Transverse colon (tissue), 4 donors: Measurements from ENCODE around the gene HID1.

ENCODE experiments used
- CTCF ChIP-seq, 5 experiments: fragments of 200-600 bp in 3 of 5; fragments of 450-650 bp in 2 of 5; sonication (generic) in 3 of 5; IDR thresholded peaks; 1 replicate in 2 of 5; 2 replicates in 3 of 5; pipeline ENCODE4 v1.5.1; 2016 to 2017; ENCODE audit warnings: antibody characterized with exemption in 5 of 5, inconsistent platforms in 3 of 5, mild to moderate bottlenecking in 2 of 5, moderate library complexity in 1 of 5
- EP300 ChIP-seq: sonication (generic); formaldehyde crosslinking; IDR thresholded peaks from one replicate; pipeline ENCODE4 v1.6.1; 2017; ENCODE audit warnings: antibody characterized with exemption, low read depth
- POLR2A ChIP-seq: fragments of 450-650 bp; IDR thresholded peaks from one replicate; pipeline ENCODE4 v1.6.1; 2016; ENCODE audit warnings: antibody characterized with exemption, mild to moderate bottlenecking, moderate library complexity
- POLR2AphosphoS5 ChIP-seq, 3 donors: sonication (generic); formaldehyde crosslinking; IDR thresholded peaks; one replicate each; pipeline ENCODE4 v1.6.1; 2016; ENCODE audit warnings: antibody characterized with exemption in 3 of 3

GRCh38 chr17:74921769-74922168, 50.8 kb downstream of the HID1 start:
- TF ChIP-seq CTCF (IDR thresholded peaks at IDR 0.05) (no peak), POLR2A (no peak), POLR2AphosphoS5 (IDR thresholded peaks at IDR 0.05) (no peak), EP300 (no peak)
